Heart right ventricle (tissue), 16 donors: ENCODE measurements around the gene DAB1. TPM values are rescaled to one million over a fixed set of nuclear protein-coding genes. Genes with fewer than 3 reads are reported as not detected.

ENCODE experiments used
- ATAC-seq, 8 donors: fragments of 200-7000 bp; cut with Tn5 transposase; one replicate each; pipeline ENCODE4 v1.9.1; 2020; ENCODE audit warnings: mild to moderate bottlenecking in 8 of 8, moderate library complexity in 8 of 8, moderate number of reproducible peaks in 1 of 8
- DNase-seq, 2 donors: peaks; one replicate each; pipeline ENCODE4 v3.0.0-alpha.2; 2020
- H3K27ac ChIP-seq, 10 donors: fragments of 200-600 bp; sonication (generic) in 2 of 10; one replicate each; pipeline versions ENCODE4 v1.5.0 to v1.8.0; 2020 to 2022; ENCODE audit warnings: mild to moderate bottlenecking in 3 of 10
- H3K27me3 ChIP-seq, 7 donors: fragments of 200-600 bp; one replicate each; pipeline ENCODE4 v1.8.0; 2021 to 2022; ENCODE audit warnings: mild to moderate bottlenecking in 2 of 7
- H3K36me3 ChIP-seq, 9 donors: fragments of 200-600 bp; sonication (generic) in 1 of 9; one replicate each; pipeline versions ENCODE4 v1.5.0 to v1.8.0; 2020 to 2022; ENCODE audit warnings: mild to moderate bottlenecking in 2 of 9
- H3K4me1 ChIP-seq, 9 donors: fragments of 200-600 bp; sonication (generic) in 1 of 9; one replicate each; pipeline versions ENCODE4 v1.5.0 to v1.8.0; 2020 to 2022; ENCODE audit warnings: mild to moderate bottlenecking in 4 of 9
- H3K4me3 ChIP-seq, 10 donors: fragments of 200-600 bp; sonication (generic) in 2 of 10; one replicate each; pipeline versions ENCODE4 v1.5.0 to v1.8.0; 2020 to 2022; ENCODE audit warnings: mild to moderate bottlenecking in 7 of 10, moderate library complexity in 2 of 10
- H3K9me3 ChIP-seq, 11 donors: fragments of 200-600 bp in 10 of 11; sonication (generic) in 2 of 11; one replicate each; pipeline versions ENCODE4 v1.5.0 to v1.8.0; 2013 to 2022; ENCODE audit warnings: mild to moderate bottlenecking in 2 of 11, control low read depth in 1 of 11, moderate library complexity in 1 of 11
- CTCF ChIP-seq, 9 donors: fragments of 200-600 bp; sonication (generic) in 2 of 9; IDR thresholded peaks; one replicate each; pipeline versions ENCODE4 v1.5.0 to v1.8.0; 2021 to 2022; ENCODE audit warnings: antibody characterized with exemption in 9 of 9, mild to moderate bottlenecking in 5 of 9, moderate library complexity in 1 of 9
- WGBS, 2 donors: extraction: QIAGEN DNeasy Blood & Tissue Kit; methylation state at CpG; one replicate each; pipeline ENCODE4 v1.1.7; 2013; ENCODE audit warnings: inconsistent platforms in 1 of 2; 5-methylcytosine and 5-hydroxymethylcytosine counted together
- intact Hi-C, 10 donors: fragments of 100-400 bp; cut with DNase I; formaldehyde crosslinking; loops; one replicate each; pipeline versions ENCODE4 v1.11.1 to v1.14.2; 2022
- polyA plus RNA-seq, 2 donors: library from polyadenylated mRNA; stranded (reverse); fragments of 200-250 nt; gene quantifications; one replicate each; pipeline ENCODE4 v1.2.3, GENCODE V29; 2013
- total RNA-seq, 10 donors: library from RNA; stranded (reverse); fragmentation: NEBNext Ultra II Directional in 3 of 10; extraction: Animal tissue kit (Norgen Biotek cat#: 25700) in 3 of 10; gene quantifications; one replicate each; pipeline versions ENCODE4 v1.2.1 to v1.2.4, GENCODE V29; 2021 to 2023
- donor health status: Arrhythmogenic right ventricular cardiomyopathy.
- donor health status: ischemic (EF 13 %, LVEDD 7.1; RV severe dilation, severe dysfunction).
- donor health status: healthy with polysubstance abuse.
- donor health status: DM: no; HTN: yes; CAD: no.
- donor health status: DM: no; HTN: no; CAD: no.
- donor health status: ischemic (EF 25% LVEDD 6.9; RV normal size, moderate dysfunction).
- donor health status: ischemic (EF 25% LVEDD 5.7; RV mildly dilated, moderate dysfunction).
- donor health status: healthy.
- donor health status: DM: yes; HTN: yes; CAD: no.
- donor health status: Ischemic cardiomyopathy.
- donor health status: ischemic (EF 35%, LVEDD 5.7; RV mildly dilated, moderate dysfunction).
- donor health status: nonischemic (EF 11% LVEDD 7.7; RV severe dilation, severe dysfunction).
- donor health status: DM: yes; HTN: yes; CAD: no.
- donor health status: PGD.
- donor health status: ischemic (EF 29% LVEDD 5.4; RV normal size, mild dysfunction).
- donor health status: nonischemic (EF 23%, LVEDD 6.1; RV moderate dilation, normal function).

The DAB1 gene
- total and polyA plus RNA-seq, 12 donors: 0.16 to 25.5 (median 8.1) TPM

DNA sequence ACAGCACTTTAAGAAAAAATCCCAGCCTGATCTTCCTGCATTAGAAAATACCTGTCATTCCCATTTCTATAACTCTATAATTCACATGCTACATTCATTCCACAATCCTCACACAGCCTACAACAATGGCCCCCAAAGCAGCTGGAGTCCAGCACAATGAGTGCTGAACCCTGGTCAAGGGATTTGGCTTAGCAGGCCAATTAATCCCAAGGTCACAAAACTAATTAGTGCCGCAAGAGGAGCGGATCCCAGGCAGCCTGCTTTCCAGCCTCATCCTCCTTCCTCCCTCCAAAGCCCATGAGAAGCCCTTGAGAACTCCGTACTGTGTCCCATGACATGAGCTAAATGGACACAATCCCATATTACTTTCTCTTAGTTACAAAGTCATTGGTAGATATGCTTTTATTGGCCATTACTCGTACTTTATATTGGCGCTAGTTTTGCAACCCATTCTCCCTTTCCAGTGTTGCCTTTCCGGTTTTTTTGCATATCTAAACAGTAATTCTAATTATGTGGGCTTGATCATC, 94.8 kb downstream of the DAB1 start:
- DNase-seq (no peak), ATAC-seq (no peak)
- 94 to 96% methylated on average over 6 of the region's 6 CpGs for WGBS, 2 donors
- Histone ChIP-seq H3K36me3 (no peaks in the 10 kb centered on the region), H3K4me1 (peaks cover 0 to 12% (median 10%) of the 10 kb centered on the region in 9 donors), H3K27me3 (no peaks in the 10 kb centered on the region), H3K4me3 (no peak overlapping the region), H3K27ac (no peak overlapping the region), H3K9me3 (peaks cover 0 to 5% (median 0%) of the 10 kb centered on the region in 11 donors)
- no peak for TF ChIP-seq CTCF (IDR thresholded peaks at IDR 0.05)
- intact Hi-C loops: no loop called here

DNA sequence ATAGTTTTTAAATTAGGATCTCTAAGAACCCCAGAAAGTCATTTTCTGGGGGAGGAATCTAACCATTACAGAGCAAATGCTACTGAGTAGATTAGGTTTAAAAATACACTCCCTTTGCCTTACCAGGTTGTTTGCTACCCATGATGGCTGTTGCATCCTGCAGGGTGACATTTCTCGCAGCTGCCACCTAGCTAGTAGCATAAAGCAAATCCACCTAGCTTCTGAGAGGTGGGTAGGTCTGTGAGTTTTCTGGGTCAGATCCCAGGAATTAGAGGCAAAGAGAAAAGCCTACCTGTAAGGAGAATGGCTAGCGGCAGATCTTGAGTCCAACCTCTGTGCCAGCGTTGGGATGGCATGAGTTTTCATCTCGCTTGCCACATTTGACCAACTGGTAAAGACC, 95.9 kb downstream of the DAB1 start:
- DNase-seq (no peak), ATAC-seq (no peak)
- 98 to 100% methylated on average over 4 of the region's 4 CpGs for WGBS, 2 donors
- Histone ChIP-seq H3K36me3 (no peaks in the 10 kb centered on the region), H3K9me3 (peaks cover 0 to 5% (median 0%) of the 10 kb centered on the region in 11 donors), H3K4me3 (no peak overlapping the region), H3K27ac (no peak overlapping the region), H3K4me1 (peaks cover 0 to 12% (median 9%) of the 10 kb centered on the region in 9 donors), H3K27me3 (no peaks in the 10 kb centered on the region)
- no peak for TF ChIP-seq CTCF (IDR thresholded peaks at IDR 0.05)
- intact Hi-C loops: no loop called here

- Histone ChIP-seq H3K4me1 (peaks cover 0 to 12% (median 9%) of the 10 kb centered on the region in 9 donors), H3K36me3 (no peaks in the 10 kb centered on the region), H3K27ac (no peak overlapping the region), H3K9me3 (peaks cover 0 to 5% (median 0%) of the 10 kb centered on the region in 11 donors), H3K27me3 (no peaks in the 10 kb centered on the region), H3K4me3 (no peak overlapping the region)
- ATAC-seq (no peak), DNase-seq (no peak)
- intact Hi-C loops: no loop called here
- 67 to 81% methylated on average over 5 of the region's 5 CpGs for WGBS, 2 donors
- TF ChIP-seq CTCF (IDR thresholded peaks at IDR 0.05): no peak
These were observed 96.5 kb downstream of the DAB1 start for GRCh38 chr1:57327336-57327735.

- no peaks in the 10 kb centered on the region for H3K9me3 ChIP-seq
- no peak overlapping the region for H3K27ac ChIP-seq
- DNase-seq: no peak
- H3K4me1 ChIP-seq: peaks cover 0 to 12% (median 9%) of the 10 kb centered on the region in 9 donors
- no peaks in the 10 kb centered on the region for H3K27me3 ChIP-seq
- no peaks in the 10 kb centered on the region for H3K36me3 ChIP-seq
- H3K4me3 ChIP-seq: no peak overlapping the region
- no peak for TF ChIP-seq CTCF (IDR thresholded peaks at IDR 0.05)
- intact Hi-C loops: no loop called here
- 17 to 25% methylated on average over 1 of the region's 1 CpG for WGBS, 2 donors
- ATAC-seq: no peak
These were observed 98.3 kb downstream of the DAB1 start for GRCh38 chr1:57325536-57325935.
